Right kidney (tissue), 1 donor: ENCODE results near the gene PSMB8.

Experiments
- DNase-seq: peaks from one replicate; pipeline ENCODE4 v3.0.0-alpha.2; 2016

The PSMB8 gene

GRCh38 chr6:32796848-32797776 lies 46.7 kb downstream of the PSMB8 start:
- peak; percentile 57 for DNase-seq

DNA sequence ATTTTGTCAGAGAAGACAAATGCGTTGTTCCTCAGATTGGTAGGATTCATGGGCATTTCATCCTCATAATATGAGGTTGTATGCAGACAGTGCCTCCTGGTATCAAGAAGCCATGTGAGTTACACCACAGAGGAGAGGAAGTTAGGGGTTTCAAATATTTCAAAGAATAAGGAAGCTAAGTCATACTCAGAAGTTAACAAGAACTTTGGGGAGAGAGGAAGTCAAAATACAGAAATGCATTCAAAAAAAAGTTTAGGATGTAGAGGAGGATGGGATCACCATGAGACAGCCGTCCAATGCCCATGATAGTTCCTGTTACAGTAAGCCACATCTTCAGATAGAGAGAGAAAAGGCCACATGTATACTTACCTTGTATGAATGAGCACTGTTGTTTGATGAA lies 49.3 kb downstream of the PSMB8 start:
- no peak for DNase-seq

GRCh38 chr6:32792901-32793435 lies 50.9 kb downstream of the PSMB8 start:
- DNase-seq, result no peak
